WI38 (cell line): ENCODE results near the gene FERMT2.
"Not testable (repeated sequence)": the region's sequence is repeated elsewhere in the genome, so short reads cannot be mapped to it uniquely, and the experiment has no call there.

Source experiments
- H3K4me3 ChIP-seq: 2 replicates; pipeline ENCODE4 v1.5.1; 2011; ENCODE audit warnings: low read depth, mild to moderate bottlenecking, control low read depth, low read length
- TF ChIP-seq, protein P1 (sequence below): IDR thresholded peaks from 2 replicates; pipeline ENCODE4 v1.5.1; 2012; ENCODE audit warnings: low read depth, mild to moderate bottlenecking, control low read depth, low read length

Gene FERMT2

DNA sequence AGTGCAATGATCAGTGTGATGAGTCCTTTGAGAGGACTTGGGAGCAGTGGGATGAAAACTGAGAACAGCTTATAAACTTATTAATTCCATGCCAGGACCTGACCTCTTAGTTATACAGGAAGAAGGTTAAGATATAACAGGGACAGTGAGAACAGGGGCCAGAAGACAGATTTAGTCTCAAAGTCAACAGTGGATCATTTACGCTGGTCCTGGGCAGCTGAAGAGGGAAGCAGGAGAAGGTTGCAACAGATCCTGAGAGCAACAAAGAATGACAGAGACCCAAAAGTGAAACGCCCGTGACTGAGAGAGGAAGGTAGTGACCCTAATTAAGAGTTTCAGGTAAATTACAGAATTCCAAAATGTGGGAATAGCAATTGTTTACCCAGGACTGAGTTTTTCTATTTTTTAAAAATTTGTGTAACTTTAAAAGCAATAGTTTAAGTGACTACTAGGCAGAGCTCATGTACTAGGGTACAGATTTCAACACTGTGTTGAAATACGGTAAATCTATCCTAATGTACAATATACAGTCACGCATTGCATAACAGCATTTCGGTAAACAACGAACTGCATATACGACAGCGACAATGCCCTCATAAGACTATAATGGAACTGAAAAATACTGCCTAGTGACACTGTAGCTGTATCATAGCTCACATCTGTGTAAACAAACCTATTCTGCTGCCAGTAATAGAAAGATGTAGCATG lies 81.8 kb downstream of the FERMT2 start:
- H3K4me3 ChIP-seq, result no peak overlapping the region
- TF ChIP-seq, protein P1, sequence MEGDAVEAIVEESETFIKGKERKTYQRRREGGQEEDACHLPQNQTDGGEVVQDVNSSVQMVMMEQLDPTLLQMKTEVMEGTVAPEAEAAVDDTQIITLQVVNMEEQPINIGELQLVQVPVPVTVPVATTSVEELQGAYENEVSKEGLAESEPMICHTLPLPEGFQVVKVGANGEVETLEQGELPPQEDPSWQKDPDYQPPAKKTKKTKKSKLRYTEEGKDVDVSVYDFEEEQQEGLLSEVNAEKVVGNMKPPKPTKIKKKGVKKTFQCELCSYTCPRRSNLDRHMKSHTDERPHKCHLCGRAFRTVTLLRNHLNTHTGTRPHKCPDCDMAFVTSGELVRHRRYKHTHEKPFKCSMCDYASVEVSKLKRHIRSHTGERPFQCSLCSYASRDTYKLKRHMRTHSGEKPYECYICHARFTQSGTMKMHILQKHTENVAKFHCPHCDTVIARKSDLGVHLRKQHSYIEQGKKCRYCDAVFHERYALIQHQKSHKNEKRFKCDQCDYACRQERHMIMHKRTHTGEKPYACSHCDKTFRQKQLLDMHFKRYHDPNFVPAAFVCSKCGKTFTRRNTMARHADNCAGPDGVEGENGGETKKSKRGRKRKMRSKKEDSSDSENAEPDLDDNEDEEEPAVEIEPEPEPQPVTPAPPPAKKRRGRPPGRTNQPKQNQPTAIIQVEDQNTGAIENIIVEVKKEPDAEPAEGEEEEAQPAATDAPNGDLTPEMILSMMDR, result no peak

- not testable (repeated sequence) for H3K4me3 ChIP-seq
Measured at GRCh38 chr14:52864893-52865292, 86.0 kb downstream of the FERMT2 start.

DNA sequence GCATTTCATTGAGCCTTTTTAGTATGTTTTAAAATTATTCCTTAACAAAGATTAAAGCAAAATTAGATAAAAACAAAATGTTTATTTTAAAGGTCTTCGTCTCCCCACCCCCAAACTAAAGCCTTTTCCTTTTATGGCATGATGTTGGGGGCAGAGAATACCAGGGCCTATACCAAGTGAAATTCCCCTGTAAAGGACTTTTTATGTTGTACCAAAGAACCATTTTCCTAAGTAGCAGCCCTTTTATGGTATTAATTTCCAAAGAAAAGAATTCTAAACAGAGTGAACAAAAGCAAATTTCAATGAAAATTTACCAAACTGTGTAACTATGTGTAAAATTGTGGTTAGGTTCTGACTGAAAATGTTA lies 87.5 kb downstream of the FERMT2 start:
- TF ChIP-seq, protein P1, result no peak
- no peak overlapping the region for H3K4me3 ChIP-seq

DNA sequence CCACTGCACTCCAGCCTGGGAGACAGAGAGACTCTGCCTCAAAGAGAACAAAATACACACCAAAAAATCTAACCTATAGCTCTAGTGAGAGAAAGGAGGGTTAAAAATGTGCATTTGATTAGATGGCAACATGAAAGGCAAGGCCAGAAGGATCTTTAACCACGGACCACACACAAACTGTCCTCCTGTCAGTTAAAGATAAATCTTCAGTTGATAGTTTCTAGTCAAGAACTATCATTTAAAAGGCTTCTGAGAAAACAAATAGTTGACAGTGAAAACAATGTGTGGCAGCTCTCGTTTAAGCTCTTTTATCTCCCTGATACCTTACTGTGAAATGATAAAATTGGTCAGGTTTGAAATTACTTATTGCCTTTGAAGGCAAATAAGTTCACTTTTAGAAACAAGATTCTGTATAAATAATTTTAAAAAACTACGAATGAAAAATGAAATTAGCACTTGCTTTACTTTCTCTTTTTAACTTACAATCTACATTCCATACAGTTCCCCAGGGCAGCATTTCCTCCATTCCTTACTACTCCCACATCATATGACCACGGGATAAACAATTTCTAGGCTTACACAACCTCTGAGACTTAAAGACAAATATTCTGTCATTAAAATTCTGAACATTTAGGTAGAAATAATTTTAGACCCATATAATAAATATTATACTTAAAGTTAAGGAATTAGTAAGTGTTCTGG lies 88.1 kb downstream of the FERMT2 start:
- H3K4me3 ChIP-seq, result no peak overlapping the region
- TF ChIP-seq, protein P1, result no peak

DNA sequence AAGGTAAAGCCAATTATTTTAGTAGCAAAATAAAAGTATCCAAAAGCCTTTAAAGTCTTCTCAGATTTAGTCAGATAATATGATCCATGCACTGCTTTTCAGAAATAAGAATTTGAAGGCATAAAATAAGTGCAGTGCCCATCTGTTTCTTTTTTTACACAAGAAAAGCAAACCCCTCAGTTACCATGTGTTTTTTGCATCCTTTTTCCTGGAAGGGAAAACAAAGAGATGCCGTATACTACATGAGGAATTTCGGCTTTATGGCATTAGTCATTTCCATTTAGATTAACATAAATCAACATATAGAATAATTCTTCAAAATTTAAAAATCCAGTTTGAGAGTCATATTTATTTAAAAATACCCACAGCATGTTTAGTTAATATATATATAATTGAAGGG lies 89.4 kb downstream of the FERMT2 start:
- TF ChIP-seq, protein P1, result no peak
- no peak overlapping the region for H3K4me3 ChIP-seq

- H3K4me3 ChIP-seq, result no peak overlapping the region
- TF ChIP-seq, protein P1, result no peak
Measured at GRCh38 chr14:52860910-52861309, 89.9 kb downstream of the FERMT2 start.

GRCh38 chr14:52860209-52860608 lies 90.6 kb downstream of the FERMT2 start:
- no peak overlapping the region for H3K4me3 ChIP-seq
- TF ChIP-seq, protein P1, result no peak

- TF ChIP-seq, protein P1, result no peak
- no peak overlapping the region for H3K4me3 ChIP-seq
Measured at GRCh38 chr14:52856139-52856538, 94.7 kb downstream of the FERMT2 start.
